Activated CD4-positive, alpha-beta T cell treated with anti-CD3 and anti-CD28 coated beads for 48 hours (primary cell): Measurements from ENCODE around the gene XCL1.
A peak's percentile ranks its signal among the peaks of the same experiment; 100 is the strongest.

Experiments used
- DNase-seq: peaks from one replicate; pipeline ENCODE4 v3.0.0-alpha.2; 2020

XCL1 gene

DNA sequence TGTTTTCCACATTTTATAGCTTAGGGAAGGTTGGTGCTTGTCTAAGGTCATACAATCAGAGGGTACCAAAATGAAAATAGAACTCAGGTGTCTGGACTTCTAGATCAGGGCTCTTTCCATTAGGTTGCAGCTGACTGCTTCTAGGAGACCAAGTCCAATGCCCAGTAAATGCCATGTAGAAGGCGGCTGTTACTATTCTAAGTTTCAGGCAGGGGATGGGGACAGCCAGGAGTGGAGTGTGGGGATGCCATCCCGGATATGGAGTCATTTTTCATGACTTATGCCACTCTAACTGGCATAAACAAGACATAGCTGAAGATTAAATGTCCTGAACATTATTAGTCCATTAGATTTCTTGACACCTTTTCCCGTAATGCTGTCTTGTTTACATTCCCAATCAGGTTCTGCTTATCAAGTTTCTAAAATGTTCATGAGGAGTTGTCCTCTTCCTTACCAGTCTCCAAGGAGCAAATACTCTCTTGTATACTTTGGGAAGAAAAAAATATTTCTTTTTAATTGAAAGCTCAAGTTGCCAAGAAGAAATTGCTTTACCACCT is 31.5 kb downstream of the XCL1 start:
- DNase-seq = no peak

DNA sequence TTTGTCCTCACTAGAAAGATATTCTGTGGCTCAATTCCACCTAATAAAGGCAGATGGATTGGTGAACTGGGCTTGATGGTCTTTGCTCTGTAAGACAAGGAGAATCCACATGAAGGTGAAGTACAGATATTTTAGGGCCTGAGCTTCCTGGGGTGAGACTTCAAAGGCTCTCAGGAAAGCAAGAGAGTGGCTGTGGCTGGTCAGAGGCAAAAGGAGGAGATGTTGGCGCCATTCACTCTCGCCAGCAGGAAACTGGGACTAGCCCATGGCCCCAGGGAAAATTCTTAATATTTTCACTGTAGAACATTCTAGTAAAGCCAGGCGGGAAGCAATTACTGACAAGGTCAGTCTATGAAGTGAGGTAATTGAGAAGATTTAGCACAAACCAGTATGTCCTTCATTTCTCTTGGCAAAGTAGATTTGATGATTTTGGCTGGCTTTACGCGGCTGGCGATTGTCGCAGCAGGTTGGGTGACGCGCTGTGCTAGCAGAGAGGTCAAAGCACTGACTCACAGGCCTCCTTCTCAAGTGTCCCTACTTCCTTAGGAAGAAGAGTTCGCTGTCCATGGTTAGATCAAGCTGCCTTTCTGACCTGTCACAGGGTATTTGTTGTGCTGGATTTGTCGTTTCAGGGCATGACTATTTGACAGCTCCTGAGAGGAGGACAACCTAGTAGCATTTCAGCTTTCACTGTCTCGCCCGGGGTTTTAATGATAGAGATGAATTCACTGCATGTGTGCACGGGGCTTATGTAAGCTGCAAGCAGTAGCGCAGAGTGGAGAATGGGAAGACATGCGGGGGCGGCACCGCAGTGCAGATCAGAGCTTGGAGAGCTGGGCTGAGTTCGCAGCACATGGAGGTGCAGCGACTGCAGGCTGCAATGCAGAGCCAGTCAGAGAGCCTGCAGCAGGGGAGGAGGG is 32.7 kb downstream of the XCL1 start:
- no peak for DNase-seq

GRCh38 chr1:168609741-168610510 is 33.5 kb downstream of the XCL1 start:
- no peak for DNase-seq

GRCh38 chr1:168613038-168613451 is 36.6 kb downstream of the XCL1 start:
- DNase-seq = no peak

- DNase-seq = no peak
These were observed 37.4 kb downstream of the XCL1 start for GRCh38 chr1:168613691-168614231.

- no peak for DNase-seq
These were observed 37.8 kb downstream of the XCL1 start for GRCh38 chr1:168614235-168614634.

- DNase-seq = no peak
These were observed 39.6 kb downstream of the XCL1 start for GRCh38 chr1:168615965-168616364.

DNA sequence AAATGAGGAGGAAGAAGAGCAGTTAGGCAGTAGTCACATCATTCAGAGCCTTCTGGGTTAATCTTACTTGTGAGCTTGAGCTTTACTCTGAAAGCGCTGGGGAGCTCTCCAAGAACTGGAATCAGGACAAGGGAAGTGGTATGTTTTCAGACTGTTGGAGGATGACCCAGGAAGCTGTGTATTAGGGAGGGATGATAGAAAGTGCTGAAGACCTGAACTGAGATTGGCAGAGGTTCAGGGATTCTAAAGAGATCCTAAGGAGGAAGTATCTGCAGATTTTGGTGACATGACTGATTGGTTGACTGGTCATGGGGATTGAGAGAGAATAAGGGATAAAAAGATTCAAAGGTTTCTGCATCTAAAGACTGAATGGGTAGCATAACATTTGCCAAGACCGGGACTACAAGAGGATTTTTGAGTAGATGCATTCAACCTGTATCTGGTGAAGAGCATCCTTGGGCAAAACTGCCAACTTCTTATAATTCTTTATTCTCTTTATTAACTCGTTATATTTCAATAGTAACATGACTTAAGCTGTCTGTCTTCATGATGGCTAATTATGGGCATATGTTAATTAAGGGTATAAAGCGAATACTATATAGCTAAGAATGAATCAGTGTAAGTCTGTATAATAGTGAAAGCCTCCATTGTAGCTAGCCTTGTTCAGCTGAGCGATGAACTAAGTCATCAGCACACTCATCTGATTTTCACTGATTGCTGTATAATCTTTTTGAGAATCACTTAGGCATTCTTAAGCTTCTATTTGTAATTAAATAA is 41.8 kb downstream of the XCL1 start:
- no peak for DNase-seq

DNA sequence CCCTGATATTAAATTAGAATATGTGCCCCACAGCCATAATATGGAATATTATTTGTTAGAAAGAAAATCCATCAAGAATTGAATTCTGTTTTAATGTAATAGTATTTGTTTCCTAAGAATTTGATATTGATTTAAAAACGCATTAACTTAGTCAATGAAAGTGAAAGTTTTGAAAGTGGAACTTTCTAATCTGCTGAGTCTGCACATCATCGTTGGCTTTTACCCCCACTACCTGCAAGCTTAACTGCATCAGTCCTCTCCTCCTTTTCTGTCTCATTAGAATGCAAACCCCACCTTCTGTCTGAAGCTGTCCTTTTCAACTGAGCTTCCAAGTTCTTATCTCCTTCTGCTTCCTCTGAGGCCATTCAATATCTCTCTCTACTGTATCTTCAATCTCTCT is 42.5 kb downstream of the XCL1 start:
- DNase-seq = no peak

DNA sequence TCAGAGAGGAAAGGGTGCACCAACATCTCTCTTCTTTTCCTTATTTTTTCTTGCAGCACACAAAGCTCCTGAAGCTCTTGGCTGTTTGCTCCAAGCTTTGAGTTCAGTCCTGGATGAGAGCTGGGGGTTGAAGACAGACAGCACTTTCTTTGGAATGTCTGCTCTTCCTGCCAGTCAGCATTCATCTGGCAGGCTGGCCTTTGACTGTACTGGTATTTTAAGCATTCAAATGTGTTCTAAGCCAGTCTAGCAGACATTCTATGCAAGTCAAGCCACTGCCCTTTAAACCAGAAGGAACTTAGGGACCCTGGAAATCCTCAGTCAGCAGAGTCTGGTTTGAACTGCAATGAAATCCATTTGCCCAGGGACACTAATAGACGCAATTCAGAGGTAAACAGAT is 45.0 kb downstream of the XCL1 start:
- no peak for DNase-seq

GRCh38 chr1:168623003-168623828 is 46.8 kb downstream of the XCL1 start:
- DNase-seq = no peak

DNA sequence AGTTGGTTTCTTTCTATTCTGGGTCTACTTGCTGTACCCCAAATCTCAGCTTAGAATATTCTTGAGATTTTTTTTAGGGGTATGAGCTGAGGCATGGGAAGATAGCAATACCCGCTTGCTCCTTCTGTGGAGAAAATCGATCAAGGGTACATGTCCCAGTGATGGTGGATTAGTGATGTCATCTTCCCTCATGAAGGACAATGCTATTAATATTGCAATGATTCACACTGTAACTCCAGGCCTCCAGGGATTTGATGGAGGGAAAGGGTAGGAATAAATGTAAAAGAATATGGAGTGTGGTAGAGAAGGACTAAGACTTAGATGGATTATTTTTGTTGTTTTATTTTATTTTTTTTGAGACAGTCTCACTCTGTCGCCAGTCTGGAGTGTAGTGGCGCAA is 47.4 kb downstream of the XCL1 start:
- DNase-seq = no peak

DNA sequence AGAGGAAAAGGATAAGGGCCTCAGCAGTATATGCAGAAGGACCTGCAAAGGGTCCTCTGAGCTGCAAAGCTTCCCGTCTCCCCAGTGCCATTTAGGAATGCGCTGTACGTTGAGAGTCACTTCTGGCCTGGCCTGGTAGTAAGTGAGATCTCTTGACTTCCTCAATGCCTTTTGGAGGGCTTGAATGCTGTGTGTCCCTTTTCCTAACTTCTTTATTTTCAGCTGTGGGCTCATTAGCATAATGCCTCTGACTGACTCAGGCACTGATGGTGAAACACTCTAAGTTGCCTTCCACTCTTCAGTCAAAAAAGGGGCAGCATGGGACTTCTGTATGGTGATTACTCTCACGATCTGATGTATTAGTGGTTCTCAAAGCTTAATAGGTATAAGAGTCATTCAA is 49.9 kb downstream of the XCL1 start:
- DNase-seq = no peak

- DNase-seq = no peak
These were observed 51.0 kb downstream of the XCL1 start for GRCh38 chr1:168627370-168627769.

GRCh38 chr1:168628807-168629206 is 52.4 kb downstream of the XCL1 start:
- DNase-seq = peak; percentile 37

GRCh38 chr1:168629466-168629865 is 53.1 kb downstream of the XCL1 start:
- DNase-seq = no peak
